ENCODE results near the gene TBC1D20. TPM values are rescaled to one million over a fixed set of nuclear protein-coding genes. Genes with fewer than 3 reads are reported as not detected.

TBC1D20 gene
- total RNA-seq, 1 donor from 2014 or later = 31.8 TPM

DNA sequence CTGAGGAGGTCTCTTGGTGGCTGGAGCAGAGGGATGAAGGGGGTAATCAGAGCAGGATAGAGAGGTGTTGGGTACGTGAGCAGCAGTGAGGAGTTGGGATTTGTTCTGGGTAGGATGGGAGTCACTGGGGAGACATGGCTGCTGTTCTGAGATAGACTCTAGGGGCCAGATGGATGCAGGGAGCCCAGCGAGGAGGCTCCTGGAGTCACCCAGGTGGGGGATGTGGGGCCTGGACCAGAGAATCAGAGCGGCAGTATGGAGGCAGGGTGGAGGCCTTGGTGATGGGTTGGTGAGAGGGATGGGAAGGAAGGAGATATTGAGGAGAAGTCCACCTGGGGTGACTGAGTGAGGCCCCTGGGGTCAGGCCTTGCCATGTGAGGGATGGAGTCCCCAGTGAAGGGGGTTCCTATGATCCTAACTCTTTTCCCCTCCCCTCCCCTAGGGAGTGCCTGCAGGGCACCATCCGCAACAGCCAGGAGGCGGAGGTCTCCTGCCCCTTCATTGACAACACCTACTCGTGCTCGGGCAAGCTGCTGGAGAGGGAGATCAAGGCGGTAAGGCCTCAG lies 40.6 kb downstream of the TBC1D20 start:
- H3K4me3 Mint-ChIP-seq = no peak overlapping the region
- no peaks in the 10 kb centered on the region for H3K27me3 Mint-ChIP-seq
- no peak overlapping the region for H3K27ac Mint-ChIP-seq
- H3K36me3 Mint-ChIP-seq = peaks cover 18% of the 10 kb centered on the region
- DNase-seq (ENCODE audit: extremely low spot score, unreplicated experiment) = no peak
- no peak for TF ChIP-seq CTCF (conservative IDR thresholded peaks at IDR 0.05)
- H3K9me3 Mint-ChIP-seq = no peaks in the 10 kb centered on the region
- no peaks in the 10 kb centered on the region for H3K4me1 Mint-ChIP-seq (ENCODE audit: unreplicated experiment)

- H3K4me3 Mint-ChIP-seq = no peak overlapping the region
- no peak for DNase-seq (ENCODE audit: extremely low spot score, unreplicated experiment)
Measured at GRCh38 chr20:420721-421574, 41.4 kb downstream of the TBC1D20 start.

DNA sequence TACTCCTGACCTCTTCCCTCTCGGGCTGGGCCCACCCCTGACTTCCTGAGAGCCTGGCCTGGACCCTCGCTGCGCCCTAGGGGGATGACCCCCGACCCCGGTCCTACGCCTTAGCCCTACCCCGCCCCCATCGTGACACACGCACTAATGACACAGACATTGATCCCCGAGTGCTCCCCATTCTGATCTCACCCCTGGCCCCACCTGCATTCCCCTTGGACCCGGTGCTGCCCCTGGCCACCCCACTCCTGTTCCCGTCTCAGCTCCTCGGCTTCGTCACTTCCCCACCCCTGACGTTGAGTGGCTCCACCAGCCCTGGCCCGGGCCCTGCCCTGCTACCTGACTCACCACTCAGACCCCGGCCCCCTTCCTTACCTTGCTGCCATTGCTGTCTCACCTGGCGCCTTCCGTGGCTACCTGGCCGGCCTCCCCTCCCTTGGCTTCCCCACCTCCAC lies 42.1 kb downstream of the TBC1D20 start:
- Mint-ChIP-seq H3K36me3 (peaks cover 21% of the 10 kb centered on the region), H3K4me1 (ENCODE audit: unreplicated experiment) (no peaks in the 10 kb centered on the region)

More at GRCh38 chr20:420721-421574, 41.4 kb downstream of the TBC1D20 start:
- H3K27ac Mint-ChIP-seq = no peak overlapping the region
- peaks cover 17% of the 10 kb centered on the region for H3K36me3 Mint-ChIP-seq
- no peak for TF ChIP-seq CTCF (conservative IDR thresholded peaks at IDR 0.05)
- H3K9me3 Mint-ChIP-seq = no peaks in the 10 kb centered on the region
- no peaks in the 10 kb centered on the region for H3K4me1 Mint-ChIP-seq (ENCODE audit: unreplicated experiment)
- H3K27me3 Mint-ChIP-seq = no peaks in the 10 kb centered on the region

DNA sequence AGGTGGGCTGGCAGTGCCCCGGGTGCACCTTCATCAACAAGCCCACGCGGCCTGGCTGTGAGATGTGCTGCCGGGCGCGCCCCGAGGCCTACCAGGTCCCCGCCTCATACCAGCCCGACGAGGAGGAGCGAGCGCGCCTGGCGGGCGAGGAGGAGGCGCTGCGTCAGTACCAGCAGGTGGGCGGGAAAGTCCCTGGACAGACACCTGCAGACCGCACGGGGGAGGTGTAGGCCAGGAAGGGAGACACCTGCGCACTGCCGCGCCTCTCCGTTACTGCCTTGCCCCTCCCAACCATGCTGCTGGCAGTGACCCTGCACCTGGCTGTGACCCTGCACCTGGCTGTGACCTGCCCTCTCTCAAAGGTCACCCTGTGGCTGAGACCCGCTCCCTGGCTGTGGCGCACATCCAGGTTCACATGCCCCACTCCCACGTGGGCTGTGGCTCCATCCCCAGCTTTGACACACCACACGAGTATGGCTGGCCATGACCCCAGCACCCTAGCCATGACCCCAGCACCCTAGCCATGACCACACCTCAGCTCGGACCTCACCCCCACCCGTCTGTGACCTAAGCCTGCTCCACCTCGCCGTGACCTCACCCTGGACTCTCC lies 42.7 kb downstream of the TBC1D20 start:
- Mint-ChIP-seq H3K9me3 (no peaks in the 10 kb centered on the region), H3K27ac (no peak overlapping the region), H3K27me3 (no peaks in the 10 kb centered on the region), H3K36me3 (peaks cover 21% of the 10 kb centered on the region), H3K4me1 (ENCODE audit: unreplicated experiment) (no peaks in the 10 kb centered on the region), H3K4me3 (no peak overlapping the region)
- no peak for DNase-seq (ENCODE audit: extremely low spot score, unreplicated experiment)
- no peak for TF ChIP-seq CTCF (conservative IDR thresholded peaks at IDR 0.05)

More for the DNA sequence above, 42.1 kb downstream of the TBC1D20 start:
- Mint-ChIP-seq H3K27ac (no peak overlapping the region), H3K27me3 (no peaks in the 10 kb centered on the region), H3K9me3 (no peaks in the 10 kb centered on the region), H3K4me3 (no peak overlapping the region)
- TF ChIP-seq CTCF (conservative IDR thresholded peaks at IDR 0.05) = no peak
- DNase-seq (ENCODE audit: extremely low spot score, unreplicated experiment) = no peak

GRCh38 chr20:418858-419365 lies 43.4 kb downstream of the TBC1D20 start:
- Mint-ChIP-seq H3K4me1 (ENCODE audit: unreplicated experiment) (no peaks in the 10 kb centered on the region), H3K9me3 (no peaks in the 10 kb centered on the region), H3K4me3 (no peak overlapping the region), H3K27me3 (no peaks in the 10 kb centered on the region), H3K27ac (no peak overlapping the region), H3K36me3 (peaks cover 21% of the 10 kb centered on the region)
- no peak for DNase-seq (ENCODE audit: extremely low spot score, unreplicated experiment)
- TF ChIP-seq CTCF (conservative IDR thresholded peaks at IDR 0.05) = no peak
